GM21529 (cell line): ENCODE measurements around the gene FAM118A.
"Not testable (repeated sequence)": the region's sequence is repeated elsewhere in the genome, so short reads cannot be mapped to it uniquely, and the experiment has no call there.

Source experiments
- ATAC-seq: cut with Tn5 transposase; IDR thresholded peaks from one replicate; pipeline ENCODE4 v1.9.1; 2021; ENCODE audit not compliant: unreplicated experiment

FAM118A gene

GRCh38 chr22:45309422-45310227 is at the start of gene FAM118A:
FAM118A (plus strand) TSS chr22:45309934; CDS start chr22:45322380, 12,446 bp downstream.
- peak; percentile 73 for ATAC-seq

- not testable (repeated sequence) for ATAC-seq
Measured at GRCh38 chr22:45260395-45260759, 49.4 kb upstream of the FAM118A start.

GRCh38 chr22:45261407-45262088 is 48.2 kb upstream of the FAM118A start:
- no peak for ATAC-seq

- no peak for ATAC-seq
Measured at GRCh38 chr22:45262195-45262930, 47.4 kb upstream of the FAM118A start.

- peak; percentile 39 for ATAC-seq
Measured at GRCh38 chr22:45262931-45263462, 46.7 kb upstream of the FAM118A start.

GRCh38 chr22:45263463-45264269 is 46.1 kb upstream of the FAM118A start:
- ATAC-seq, result peak; percentile 78

GRCh38 chr22:45265535-45265934 is 44.2 kb upstream of the FAM118A start:
- ATAC-seq, result no peak

- ATAC-seq, result no peak
Measured at GRCh38 chr22:45268167-45268957, 41.4 kb upstream of the FAM118A start.

- ATAC-seq, result peak; percentile 70
Measured at GRCh38 chr22:45268958-45269844, 40.5 kb upstream of the FAM118A start.

GRCh38 chr22:45270095-45271020 is 39.4 kb upstream of the FAM118A start:
- ATAC-seq, result no peak

GRCh38 chr22:45271667-45272201 is 38.0 kb upstream of the FAM118A start:
- ATAC-seq, result no peak

GRCh38 chr22:45272498-45272897 is 37.2 kb upstream of the FAM118A start:
- ATAC-seq, result no peak

- no peak for ATAC-seq
Measured at GRCh38 chr22:45273452-45274075, 36.2 kb upstream of the FAM118A start.

GRCh38 chr22:45276507-45277105 is 33.1 kb upstream of the FAM118A start:
- ATAC-seq, result no peak

- not testable (repeated sequence) for ATAC-seq
Measured at GRCh38 chr22:45277720-45278119, 32.0 kb upstream of the FAM118A start.

- no peak for ATAC-seq
Measured at GRCh38 chr22:45278125-45278524, 31.6 kb upstream of the FAM118A start.

GRCh38 chr22:45280587-45280980 is 29.1 kb upstream of the FAM118A start:
- ATAC-seq, result no peak
